Smooth muscle cell (in vitro differentiated cells): ENCODE results near the gene KCNJ15. TPM values are rescaled to one million over a fixed set of nuclear protein-coding genes. Genes with fewer than 3 reads are reported as not detected.

Experiments used
- DNase-seq: peaks from one replicate; lab custom pipeline; 2025; ENCODE audit not compliant: unreplicated experiment; lab: John Stamatoyannopoulos, UW
- H2AFZ ChIP-seq: fragments of 200-600 bp; sonication (generic); 2 replicates; pipeline ENCODE4 v1.6.0; 2016; ENCODE audit warnings: antibody characterized with exemption, low read depth, mild to moderate bottlenecking
- H3F3A ChIP-seq: fragments of 200-600 bp; sonication (generic); 2 replicates; pipeline ENCODE4 v1.6.0; 2017; ENCODE audit warnings: antibody characterized with exemption, low read depth
- H3K27ac ChIP-seq: fragments of 200-600 bp; sonication (generic); 2 replicates; pipeline ENCODE4 v1.5.1; 2016; ENCODE audit warnings: low read depth, mild to moderate bottlenecking
- H3K27me3 ChIP-seq: fragments of 200-600 bp; sonication (generic); 2 replicates; pipeline ENCODE4 v1.6.1; 2016; ENCODE audit warnings: low read depth, mild to moderate bottlenecking
- H3K36me3 ChIP-seq: fragments of 200-600 bp; sonication (generic); 2 replicates; pipeline ENCODE4 v1.5.1; 2016; ENCODE audit warnings: low read depth
- H3K4me1 ChIP-seq: fragments of 200-600 bp; sonication (generic); 2 replicates; pipeline ENCODE4 v1.5.1; 2016; ENCODE audit warnings: low read depth
- H3K4me2 ChIP-seq: fragments of 200-600 bp; sonication (generic); 2 replicates; pipeline ENCODE4 v1.6.0; 2016; ENCODE audit warnings: mild to moderate bottlenecking
- H3K4me3 ChIP-seq: fragments of 200-600 bp; sonication (generic); 2 replicates; pipeline ENCODE4 v1.5.1; 2016; ENCODE audit warnings: mild to moderate bottlenecking
- H3K79me2 ChIP-seq: fragments of 200-600 bp; sonication (generic); 2 replicates; pipeline ENCODE4 v1.6.0; 2016; ENCODE audit warnings: low read depth, mild to moderate bottlenecking
- H3K9ac ChIP-seq: fragments of 200-600 bp; sonication (generic); 2 replicates; pipeline ENCODE4 v1.6.0; 2016; ENCODE audit warnings: low read depth
- H3K9me3 ChIP-seq: fragments of 200-600 bp; sonication (generic); replicated peaks from 2 replicates; pipeline ENCODE4 v1.5.1; 2016; ENCODE audit warnings: low read depth
- H4K20me1 ChIP-seq: fragments of 200-600 bp; sonication (generic); 2 replicates; pipeline ENCODE4 v1.6.0; 2016; ENCODE audit warnings: low read depth
- WGBS: methylation state at CpG from one replicate; pipeline ENCODE4 v1.1.7; 2016; ENCODE audit warnings: low lambda C conversion rate; 5-methylcytosine and 5-hydroxymethylcytosine counted together
- polyA plus RNA-seq: library from polyadenylated mRNA; unstranded; fragments of >200 nt; fragmentation: Nextera tagmentation; extraction: Ambion mirVana; gene quantifications from 2 replicates; pipeline ENCODE4 v1.2.1, GENCODE V29; 2016
- total RNA-seq: library from RNA; depleted of rRNA; stranded (reverse); fragments of >200 nt; gene quantifications from 2 replicates; pipeline ENCODE4 v1.2.3, GENCODE V29; 2014
- TF ChIP-seq, protein P1 (sequence below): fragments of 200-600 bp; sonication (generic); IDR thresholded peaks from 2 replicates; pipeline ENCODE4 v1.5.1; 2017; ENCODE audit warnings: borderline replicate concordance, mild to moderate bottlenecking, antibody characterized with exemption; ENCODE audit not compliant: insufficient read depth, poor library complexity, severe bottlenecking

Gene KCNJ15
- total and polyA plus RNA-seq, 2 experiments from 2014 or later: 4.2 to 21.9 TPM

DNA sequence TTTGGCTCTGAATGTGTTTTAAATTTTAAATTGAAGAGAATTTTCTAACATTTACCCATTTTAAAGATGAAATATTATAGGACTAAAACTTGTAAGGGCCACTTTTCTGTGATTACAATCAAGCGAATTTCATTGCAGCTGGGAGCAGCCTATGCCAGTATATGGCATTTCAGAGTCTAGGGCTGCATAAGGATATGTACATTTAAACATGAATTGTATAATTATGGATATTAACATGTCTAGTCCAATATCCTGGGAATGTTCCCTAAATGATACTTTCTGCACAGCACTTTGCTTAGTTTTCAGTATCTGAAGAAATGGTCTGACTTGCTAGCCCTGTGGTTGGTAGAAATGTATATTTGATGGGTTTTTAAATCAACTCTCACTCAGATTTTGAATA is 8.4 kb downstream of the KCNJ15 start:
- Histone ChIP-seq H3K9ac (no peak overlapping the region), H2AFZ (no peak overlapping the region), H3K27ac (no peak overlapping the region), H3F3A (no peaks in the 10 kb centered on the region), H3K36me3 (no peaks in the 10 kb centered on the region), H3K27me3 (no peaks in the 10 kb centered on the region), H3K79me2 (no peaks in the 10 kb centered on the region), H4K20me1 (no peaks in the 10 kb centered on the region), H3K4me2 (no peak overlapping the region), H3K4me3 (no peak overlapping the region), H3K4me1 (peaks cover 20% of the 10 kb centered on the region), H3K9me3 (no peaks in the 10 kb centered on the region)
- TF ChIP-seq, protein P1, sequence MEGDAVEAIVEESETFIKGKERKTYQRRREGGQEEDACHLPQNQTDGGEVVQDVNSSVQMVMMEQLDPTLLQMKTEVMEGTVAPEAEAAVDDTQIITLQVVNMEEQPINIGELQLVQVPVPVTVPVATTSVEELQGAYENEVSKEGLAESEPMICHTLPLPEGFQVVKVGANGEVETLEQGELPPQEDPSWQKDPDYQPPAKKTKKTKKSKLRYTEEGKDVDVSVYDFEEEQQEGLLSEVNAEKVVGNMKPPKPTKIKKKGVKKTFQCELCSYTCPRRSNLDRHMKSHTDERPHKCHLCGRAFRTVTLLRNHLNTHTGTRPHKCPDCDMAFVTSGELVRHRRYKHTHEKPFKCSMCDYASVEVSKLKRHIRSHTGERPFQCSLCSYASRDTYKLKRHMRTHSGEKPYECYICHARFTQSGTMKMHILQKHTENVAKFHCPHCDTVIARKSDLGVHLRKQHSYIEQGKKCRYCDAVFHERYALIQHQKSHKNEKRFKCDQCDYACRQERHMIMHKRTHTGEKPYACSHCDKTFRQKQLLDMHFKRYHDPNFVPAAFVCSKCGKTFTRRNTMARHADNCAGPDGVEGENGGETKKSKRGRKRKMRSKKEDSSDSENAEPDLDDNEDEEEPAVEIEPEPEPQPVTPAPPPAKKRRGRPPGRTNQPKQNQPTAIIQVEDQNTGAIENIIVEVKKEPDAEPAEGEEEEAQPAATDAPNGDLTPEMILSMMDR: no peak
- no peak for DNase-seq
- 94% methylated on average over 1 of the region's 1 CpG for WGBS

DNA sequence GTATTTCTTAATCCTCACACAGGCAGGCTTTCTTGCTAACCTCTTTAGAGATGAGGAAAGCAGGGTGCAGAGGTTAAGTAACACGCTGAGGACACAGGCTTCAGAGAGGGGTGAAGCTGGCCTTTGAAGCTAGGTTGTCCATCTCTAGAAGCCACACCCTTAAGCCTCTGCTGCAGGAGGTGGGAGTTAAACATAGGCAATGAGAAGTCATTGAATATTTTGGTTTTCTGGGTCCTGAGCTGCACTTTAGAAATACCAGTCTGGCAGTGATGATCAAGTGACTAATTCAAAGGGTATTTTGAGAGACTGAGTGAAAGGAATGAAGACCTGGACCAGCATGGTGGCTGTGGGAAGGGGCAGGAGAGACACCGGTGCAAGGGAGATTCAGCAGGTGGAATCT is 9.9 kb downstream of the KCNJ15 start:
- no peaks in the 10 kb centered on the region for H3K27me3 ChIP-seq
- no peak for DNase-seq
- H4K20me1 ChIP-seq: no peaks in the 10 kb centered on the region
- 75% methylated on average over 2 of the region's 2 CpGs for WGBS
- H3F3A ChIP-seq: no peaks in the 10 kb centered on the region
- H2AFZ ChIP-seq: no peak overlapping the region
- no peak overlapping the region for H3K9ac ChIP-seq
- H3K4me2 ChIP-seq: no peak overlapping the region
- no peak overlapping the region for H3K4me3 ChIP-seq
- TF ChIP-seq, protein P1: no peak
- peaks cover 20% of the 10 kb centered on the region for H3K4me1 ChIP-seq
- peak overlapping the region; percentile 68 for H3K27ac ChIP-seq
- H3K36me3 ChIP-seq: no peaks in the 10 kb centered on the region
- no peaks in the 10 kb centered on the region for H3K9me3 ChIP-seq
- no peaks in the 10 kb centered on the region for H3K79me2 ChIP-seq

DNA sequence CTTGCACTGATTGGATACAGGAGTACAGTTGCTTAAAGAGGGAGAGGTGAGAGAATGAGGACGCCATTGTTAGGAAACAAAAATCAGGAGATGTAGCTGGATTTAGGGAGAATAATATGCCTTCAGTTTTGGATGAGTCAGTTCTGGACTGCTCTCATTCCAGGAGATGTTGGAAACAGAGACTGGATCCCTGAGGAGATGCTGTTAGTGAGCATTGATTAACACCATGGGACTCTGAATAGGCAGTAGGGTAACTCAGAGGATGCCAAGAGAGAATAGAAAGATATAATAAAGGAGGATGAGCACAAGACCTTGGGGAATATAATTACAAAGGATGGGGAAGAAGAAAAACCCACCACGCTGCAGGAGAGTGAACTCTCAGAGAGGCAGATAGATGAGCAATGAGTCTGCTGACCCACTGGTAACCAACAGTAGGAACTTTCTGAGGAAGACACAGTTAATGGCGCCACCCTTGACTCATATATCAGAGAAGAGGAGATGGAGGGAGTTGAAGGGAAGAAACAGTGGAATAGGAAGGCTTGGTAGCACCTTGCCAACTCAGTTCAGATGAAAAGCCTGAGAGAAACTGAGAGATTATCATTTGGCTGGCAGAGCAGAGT is 10.5 kb downstream of the KCNJ15 start:
- no peak overlapping the region for H2AFZ ChIP-seq
- DNase-seq: no peak

More for the DNA sequence above, 10.5 kb downstream of the KCNJ15 start:
- TF ChIP-seq, protein P1: no peak
- no peaks in the 10 kb centered on the region for H3K79me2 ChIP-seq
- peak overlapping the region; percentile 68 for H3K27ac ChIP-seq
- whole genome bisulfite sequencing: 93% methylated on average over 3 of the region's 3 CpGs
- peak overlapping the region; percentile 27 for H3K4me2 ChIP-seq
- H3K36me3 ChIP-seq: no peaks in the 10 kb centered on the region
- peaks cover 20% of the 10 kb centered on the region for H3K4me1 ChIP-seq
- no peaks in the 10 kb centered on the region for H4K20me1 ChIP-seq
- no peak overlapping the region for H3K4me3 ChIP-seq
- H3K9me3 ChIP-seq: no peaks in the 10 kb centered on the region
- H3F3A ChIP-seq: no peaks in the 10 kb centered on the region
- no peak overlapping the region for H3K9ac ChIP-seq
- H3K27me3 ChIP-seq: no peaks in the 10 kb centered on the region
